ENCODE data around the gene TOX2.

DNA sequence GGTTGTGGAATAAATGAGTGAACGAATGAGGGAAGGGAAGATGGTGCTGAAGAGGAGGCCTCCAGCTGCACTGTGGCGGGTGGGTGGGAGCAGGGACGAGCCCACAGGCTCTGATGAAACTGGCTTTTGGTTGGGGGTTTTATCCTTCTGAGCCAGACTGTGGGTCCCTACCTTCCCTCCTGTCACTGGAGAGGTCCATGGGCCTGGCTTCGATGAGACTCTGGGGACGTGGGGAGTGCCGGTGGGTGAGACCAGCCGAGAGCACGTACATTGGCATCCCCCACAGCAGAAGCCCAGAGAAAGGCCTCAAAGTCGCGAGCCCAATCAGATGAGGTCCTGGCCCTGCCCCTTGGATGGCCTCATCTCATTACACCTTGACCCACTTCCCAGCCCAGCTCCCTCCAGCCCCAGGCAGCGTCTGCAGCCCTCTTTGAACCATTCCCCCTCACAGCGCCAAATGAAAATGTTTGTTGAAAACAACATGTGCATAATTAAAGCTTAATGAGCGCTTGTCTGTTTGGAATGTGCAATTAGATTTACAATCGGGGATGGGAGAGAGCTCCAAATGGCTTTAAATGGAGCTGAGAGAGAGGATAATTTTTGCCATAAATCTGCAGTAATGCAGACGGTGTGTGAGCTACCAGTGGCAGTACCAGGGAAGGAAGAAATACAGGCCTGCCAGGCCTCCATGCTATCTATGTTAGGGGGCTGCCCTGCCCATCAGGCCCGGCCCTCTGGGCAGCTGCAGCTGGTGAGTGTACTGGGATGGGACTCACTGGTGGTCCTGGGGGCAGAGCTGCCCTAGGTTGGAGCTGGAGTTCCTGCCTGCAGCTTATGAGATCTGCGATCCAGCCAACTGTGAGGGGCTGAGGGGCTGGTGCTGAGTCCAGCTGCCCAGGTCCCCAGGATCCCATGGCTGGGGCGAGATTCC lies 47.2 kb downstream of the TOX2 start:
- TF ChIP-seq EP300 (IDR thresholded peaks at IDR 0.05; ENCODE audit: borderline replicate concordance in 1 of 2, low read depth in 2 of 2, low read length in 2 of 2) (no peak), ATF3 (IDR thresholded peaks at IDR 0.05; ENCODE audit: insufficient read depth, low read depth, low read length) (no peak)

All from H1 (cell line).